Activated T-helper 17 cell treated with anti-CD3 and anti-CD28 coated beads, Interleukin-2, amount 50 U/mL, for 72 hours (primary cell): Measurements from ENCODE around the gene VPS13D. TPM values are rescaled to one million over a fixed set of nuclear protein-coding genes. Genes with fewer than 3 reads are reported as not detected.

Experiments
- ATAC-seq: fragments of 150-1000 bp; cut with Tn5 transposase; replicated peaks from 2 replicates; pipeline ENCODE4 v1.10.0; 2021; ENCODE audit warnings: mild to moderate bottlenecking, moderate library complexity
- H3K27ac Mint-ChIP-seq: one replicate; pipeline ENCODE4 v1.8.0; 2022; ENCODE audit warnings: mixed read lengths
- H3K27me3 Mint-ChIP-seq: one replicate; pipeline ENCODE4 v1.8.0; 2022; ENCODE audit warnings: mixed read lengths
- H3K36me3 Mint-ChIP-seq: one replicate; pipeline ENCODE4 v1.8.0; 2022; ENCODE audit warnings: low read depth, mild to moderate bottlenecking, mixed read lengths
- H3K4me1 Mint-ChIP-seq: one replicate; pipeline ENCODE4 v1.8.0; 2022; ENCODE audit warnings: mixed read lengths
- H3K4me3 Mint-ChIP-seq: one replicate; pipeline ENCODE4 v1.8.0; 2022; ENCODE audit warnings: mild to moderate bottlenecking, mixed read lengths
- H3K9me3 Mint-ChIP-seq: one replicate; pipeline ENCODE4 v1.8.0; 2022; ENCODE audit warnings: mixed read lengths
- total RNA-seq, 2 donors: library from RNA; stranded (reverse); gene quantifications; one replicate each; pipeline ENCODE4 v1.2.3, GENCODE V29; 2022

The VPS13D gene
- total RNA-seq, 2 donors from 2014 or later, result 30.4 to 35.6 TPM

GRCh38 chr1:12495725-12496124 is 265.9 kb downstream of the VPS13D start:
- no peaks in the 10 kb centered on the region for H3K27me3 Mint-ChIP-seq
- ATAC-seq, result no peak
- H3K27ac Mint-ChIP-seq, result no peak overlapping the region
- H3K36me3 Mint-ChIP-seq, result peaks cover 43% of the 10 kb centered on the region
- H3K4me1 Mint-ChIP-seq, result no peaks in the 10 kb centered on the region
- no peaks in the 10 kb centered on the region for H3K9me3 Mint-ChIP-seq
- H3K4me3 Mint-ChIP-seq, result no peak overlapping the region

DNA sequence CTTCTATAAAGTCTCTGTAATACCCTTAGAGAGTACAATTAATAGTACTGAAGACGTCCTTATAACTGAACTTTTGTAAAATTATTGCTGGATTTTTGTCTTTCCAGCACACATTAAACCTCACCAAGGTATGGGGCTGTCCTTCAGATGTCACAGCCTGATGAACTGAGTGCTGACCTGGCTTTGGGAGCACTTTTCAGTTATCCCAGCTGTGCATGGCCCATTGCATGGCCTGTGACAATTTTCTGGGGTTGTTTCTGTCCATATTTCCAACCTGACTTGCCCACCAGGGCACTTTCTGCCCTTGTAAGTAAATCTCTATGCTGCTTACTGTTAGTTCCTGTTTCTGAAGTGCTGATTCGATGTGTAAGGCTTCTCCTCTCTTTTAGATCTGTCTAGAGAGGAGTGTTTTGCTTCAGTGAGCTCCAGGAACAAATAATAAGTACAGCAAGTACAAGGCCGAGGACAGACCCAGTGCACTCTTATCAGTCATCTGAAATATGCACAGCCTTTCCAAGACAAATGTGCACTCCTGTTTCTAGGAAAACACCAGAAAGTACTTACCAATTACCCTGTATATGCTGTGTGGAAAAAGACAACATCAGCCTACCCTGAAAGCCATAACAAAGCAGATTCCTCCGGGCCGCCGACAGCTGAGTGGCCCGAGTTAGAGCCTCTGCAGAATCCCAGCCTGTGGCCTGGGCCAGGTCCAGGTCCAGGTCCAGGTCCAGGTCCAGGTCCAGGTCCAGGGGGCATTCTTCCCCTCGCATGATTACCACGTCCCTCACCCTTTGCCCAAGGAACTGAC is 266.5 kb downstream of the VPS13D start:
- peaks cover under 1% of the 10 kb centered on the region for H3K4me1 Mint-ChIP-seq
- H3K27ac Mint-ChIP-seq, result no peak overlapping the region
- ATAC-seq, result no peak
- peaks cover 43% of the 10 kb centered on the region for H3K36me3 Mint-ChIP-seq
- H3K9me3 Mint-ChIP-seq, result no peaks in the 10 kb centered on the region
- H3K4me3 Mint-ChIP-seq, result no peak overlapping the region
- H3K27me3 Mint-ChIP-seq, result no peaks in the 10 kb centered on the region

- Mint-ChIP-seq H3K9me3 (no peaks in the 10 kb centered on the region), H3K4me1 (peaks cover 20% of the 10 kb centered on the region), H3K36me3 (peaks cover 53% of the 10 kb centered on the region), H3K27ac (no peak overlapping the region), H3K4me3 (no peak overlapping the region), H3K27me3 (no peaks in the 10 kb centered on the region)
- no peak for ATAC-seq
Measured at GRCh38 chr1:12499539-12500240, 269.9 kb downstream of the VPS13D start.

DNA sequence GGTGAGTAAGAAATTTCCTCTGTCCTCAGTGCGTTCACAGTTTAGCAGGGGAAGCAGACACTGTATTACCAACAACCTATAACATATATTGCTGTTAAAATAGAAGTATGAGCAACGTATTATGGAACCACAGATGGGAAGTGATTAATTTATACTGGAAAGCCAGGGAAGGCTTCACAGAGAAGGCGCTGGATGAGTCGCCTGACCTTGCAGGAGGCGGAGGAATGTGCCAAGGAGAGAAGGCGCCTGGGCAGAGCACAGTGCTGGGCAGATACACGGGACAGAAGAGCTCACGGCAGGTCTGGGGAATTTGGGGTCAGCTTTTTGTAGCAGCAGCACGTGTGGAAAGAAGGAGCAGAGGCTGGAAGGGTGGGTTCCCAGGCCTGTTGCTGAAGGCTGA is 271.8 kb downstream of the VPS13D start:
- Mint-ChIP-seq H3K4me1 (peaks cover 25% of the 10 kb centered on the region), H3K36me3 (peaks cover 57% of the 10 kb centered on the region), H3K4me3 (peak overlapping the region; percentile 63), H3K27me3 (no peaks in the 10 kb centered on the region), H3K9me3 (no peaks in the 10 kb centered on the region), H3K27ac (peak overlapping the region; percentile 90)
- ATAC-seq, result peak; percentile 55

GRCh38 chr1:12502336-12503109 is 272.7 kb downstream of the VPS13D start:
- Mint-ChIP-seq H3K4me3 (peak overlapping the region; percentile 63), H3K9me3 (no peaks in the 10 kb centered on the region), H3K36me3 (peaks cover 49% of the 10 kb centered on the region), H3K27me3 (no peaks in the 10 kb centered on the region), H3K27ac (peak overlapping the region; percentile 90), H3K4me1 (peaks cover 25% of the 10 kb centered on the region)
- peak; percentile 95 for ATAC-seq

DNA sequence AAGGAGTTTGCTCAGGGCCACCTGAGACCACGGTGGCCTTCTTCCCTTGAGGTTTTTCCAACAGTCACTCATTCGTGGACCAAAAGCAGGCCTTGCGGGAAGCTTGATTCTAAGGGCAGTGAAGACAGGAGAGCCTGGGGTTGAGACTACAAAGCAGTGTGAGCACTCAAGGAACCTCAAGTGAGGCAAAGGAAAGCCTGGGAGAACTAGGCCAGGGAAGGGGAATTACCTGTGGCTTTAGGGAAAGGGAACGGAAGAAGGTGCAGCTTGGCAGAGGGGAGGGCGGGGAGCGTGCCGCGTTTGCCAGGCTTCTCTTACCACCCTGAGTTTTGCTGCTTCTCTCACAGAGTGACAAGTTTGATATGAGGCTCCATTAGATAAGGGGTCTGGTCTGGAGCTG is 273.9 kb downstream of the VPS13D start:
- H3K4me1 Mint-ChIP-seq, result peaks cover 25% of the 10 kb centered on the region
- H3K36me3 Mint-ChIP-seq, result peaks cover 38% of the 10 kb centered on the region
- no peaks in the 10 kb centered on the region for H3K27me3 Mint-ChIP-seq
- no peak for ATAC-seq
- peak overlapping the region; percentile 90 for H3K27ac Mint-ChIP-seq
- no peaks in the 10 kb centered on the region for H3K9me3 Mint-ChIP-seq
- no peak overlapping the region for H3K4me3 Mint-ChIP-seq

DNA sequence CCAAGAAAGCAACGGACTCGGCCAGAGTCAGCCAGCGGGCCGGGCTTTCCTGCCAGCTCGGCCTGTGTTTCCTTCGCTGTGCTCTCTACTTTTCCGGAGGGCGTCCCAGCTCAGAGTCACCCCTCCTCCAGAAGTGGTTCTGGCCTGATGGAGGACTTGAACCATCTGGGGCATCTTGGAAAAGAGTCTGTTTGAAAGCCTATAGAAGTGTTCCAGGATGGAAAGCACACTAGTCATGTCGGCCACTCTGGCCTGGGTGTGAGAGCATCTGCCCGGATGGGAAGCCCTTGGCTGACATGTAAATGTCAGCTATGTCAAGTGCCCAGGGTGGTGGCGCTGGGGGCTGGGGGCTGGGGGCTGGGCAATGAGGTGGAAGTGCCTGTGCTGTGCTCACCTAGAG is 274.8 kb downstream of the VPS13D start:
- ATAC-seq, result no peak
- no peak overlapping the region for H3K27ac Mint-ChIP-seq
- H3K4me1 Mint-ChIP-seq, result peaks cover 25% of the 10 kb centered on the region

DNA sequence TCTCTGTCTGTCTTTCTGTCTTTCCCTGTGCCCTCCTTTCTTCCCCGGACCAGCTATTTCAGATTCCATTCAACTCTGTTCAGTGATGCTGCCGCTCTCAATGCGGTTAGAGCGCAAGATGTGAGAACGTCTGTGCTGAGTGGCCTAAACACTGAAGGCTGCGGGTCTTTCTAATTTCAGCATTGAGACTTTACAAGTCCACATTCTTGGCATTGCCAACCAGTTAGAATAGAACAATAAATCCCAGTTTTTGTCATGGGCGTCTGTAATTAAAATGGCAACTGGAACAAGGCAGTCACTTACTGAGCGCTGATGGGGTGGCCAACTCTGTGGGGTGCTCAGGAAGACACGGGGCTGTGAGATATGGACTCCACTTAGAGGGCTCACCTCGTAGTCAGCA is 275.4 kb downstream of the VPS13D start:
- no peak for ATAC-seq
- Mint-ChIP-seq H3K27me3 (no peaks in the 10 kb centered on the region), H3K4me1 (peaks cover 26% of the 10 kb centered on the region), H3K27ac (peak overlapping the region; percentile 78), H3K9me3 (no peaks in the 10 kb centered on the region), H3K36me3 (peaks cover 31% of the 10 kb centered on the region), H3K4me3 (no peak overlapping the region)

More for the DNA sequence above, 274.8 kb downstream of the VPS13D start:
- Mint-ChIP-seq H3K9me3 (no peaks in the 10 kb centered on the region), H3K4me3 (no peak overlapping the region), H3K36me3 (peaks cover 33% of the 10 kb centered on the region), H3K27me3 (no peaks in the 10 kb centered on the region)

DNA sequence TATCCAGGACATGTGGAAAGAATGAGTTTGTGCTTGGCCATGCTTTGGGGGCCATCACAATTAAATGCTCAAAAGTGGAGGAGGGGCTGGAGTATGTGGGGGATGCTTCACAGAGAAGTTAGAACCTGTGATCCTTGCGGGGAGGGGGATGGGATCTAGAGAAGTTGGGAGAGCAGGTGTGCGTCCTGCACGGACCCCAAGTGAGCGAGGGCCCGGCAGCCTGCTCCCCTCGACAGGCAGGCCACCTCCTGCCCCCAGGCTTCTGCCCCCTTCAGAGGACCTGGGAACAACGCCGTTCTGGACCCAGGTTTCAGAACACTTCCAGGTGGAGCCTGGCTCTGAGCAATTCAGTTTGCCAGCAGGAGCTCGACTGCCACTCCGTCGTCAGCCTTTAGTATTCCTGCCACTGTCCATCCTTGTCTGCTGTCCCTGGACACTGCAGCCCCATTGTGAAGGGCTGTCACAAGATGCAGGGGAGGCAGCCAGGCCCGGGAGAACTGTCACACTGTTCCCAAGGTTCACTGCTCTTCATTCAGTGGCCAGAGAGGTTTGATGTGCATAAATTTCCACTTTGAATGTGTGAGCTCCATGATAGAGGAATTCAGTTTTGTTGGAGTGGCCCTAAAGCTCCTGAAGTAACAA is 275.9 kb downstream of the VPS13D start:
- Mint-ChIP-seq H3K9me3 (no peaks in the 10 kb centered on the region), H3K4me3 (no peak overlapping the region), H3K27me3 (no peaks in the 10 kb centered on the region), H3K4me1 (peaks cover 31% of the 10 kb centered on the region), H3K36me3 (peaks cover 34% of the 10 kb centered on the region), H3K27ac (no peak overlapping the region)
- no peak for ATAC-seq

- H3K4me3 Mint-ChIP-seq, result no peak overlapping the region
- H3K36me3 Mint-ChIP-seq, result peaks cover 35% of the 10 kb centered on the region
- ATAC-seq, result no peak
- H3K27ac Mint-ChIP-seq, result no peak overlapping the region
- H3K27me3 Mint-ChIP-seq, result no peaks in the 10 kb centered on the region
- H3K9me3 Mint-ChIP-seq, result no peaks in the 10 kb centered on the region
- peaks cover 32% of the 10 kb centered on the region for H3K4me1 Mint-ChIP-seq
Measured at GRCh38 chr1:12506281-12507280, 276.8 kb downstream of the VPS13D start.

- no peak overlapping the region for H3K4me3 Mint-ChIP-seq
- H3K4me1 Mint-ChIP-seq, result peaks cover 28% of the 10 kb centered on the region
- H3K27ac Mint-ChIP-seq, result no peak overlapping the region
Measured at GRCh38 chr1:12507631-12508030, 277.8 kb downstream of the VPS13D start.

GRCh38 chr1:12508849-12509248 is 279.0 kb downstream of the VPS13D start:
- Mint-ChIP-seq H3K9me3 (no peaks in the 10 kb centered on the region), H3K4me1 (peaks cover 26% of the 10 kb centered on the region), H3K4me3 (peak overlapping the region; percentile 93), H3K36me3 (peaks cover 27% of the 10 kb centered on the region), H3K27me3 (no peaks in the 10 kb centered on the region), H3K27ac (no peak overlapping the region)
- ATAC-seq, result no peak

More at GRCh38 chr1:12507631-12508030, 277.8 kb downstream of the VPS13D start:
- Mint-ChIP-seq H3K36me3 (peaks cover 30% of the 10 kb centered on the region), H3K9me3 (no peaks in the 10 kb centered on the region), H3K27me3 (no peaks in the 10 kb centered on the region)
- ATAC-seq, result no peak

- peaks cover 29% of the 10 kb centered on the region for H3K4me1 Mint-ChIP-seq
- no peak for ATAC-seq
- peak overlapping the region; percentile 99 for H3K27ac Mint-ChIP-seq
- H3K9me3 Mint-ChIP-seq, result no peaks in the 10 kb centered on the region
- no peaks in the 10 kb centered on the region for H3K27me3 Mint-ChIP-seq
- H3K4me3 Mint-ChIP-seq, result peak overlapping the region; percentile 93
- peaks cover 23% of the 10 kb centered on the region for H3K36me3 Mint-ChIP-seq
Measured at GRCh38 chr1:12511128-12511484, 281.3 kb downstream of the VPS13D start.
